H1 (cell line): ENCODE measurements around the gene CAT. TPM values are rescaled to one million over a fixed set of nuclear protein-coding genes. Genes with fewer than 3 reads are reported as not detected.

Source experiments
- CTCF ChIA-PET: fragments of 300-600 bp; sonication (Branson Sonifier 250); formaldehyde crosslinking; loops from one replicate; lab custom pipeline; 2021; ENCODE audit not compliant: partially characterized antibody; lab: Charles Lee
- POLR2A ChIA-PET: fragments of 300-600 bp; sonication (Branson Sonifier 250); formaldehyde crosslinking; loops from one replicate; lab custom pipeline; 2021; ENCODE audit warnings: inconsistent platforms; ENCODE audit not compliant: partially characterized antibody; lab: Charles Lee
- DNase-seq, 2 experiments: peaks; one replicate each; pipeline versions ENCODE4 v3.0.0 to v3.0.0-alpha.2; 2010 to 2022; ENCODE audit warnings: low spot score in 2 of 2, low read depth in 1 of 2, mixed read lengths in 1 of 2
- FAIRE-seq: peaks from 2 replicates; lab custom pipeline; 2011; peaks lifted over from hg19 to GRCh38; lab: Jason Lieb, UNC
- H2AFZ ChIP-seq: 2 replicates; pipeline ENCODE4 v1.8.1; 2012; ENCODE audit warnings: low read length, inconsistent platforms
- H2AK5ac ChIP-seq: 2 replicates; pipeline ENCODE4 v1.6.1; 2013; ENCODE audit warnings: low read depth, low read length
- H2BK120ac ChIP-seq: replicated peaks from 2 replicates; pipeline ENCODE3; 2013; ENCODE audit warnings: low read depth, low read length, inconsistent platforms
- H2BK12ac ChIP-seq: 2 replicates; pipeline ENCODE4 v1.6.1; 2013; ENCODE audit warnings: low read depth, low read length
- H2BK15ac ChIP-seq: 2 replicates; pipeline ENCODE4 v1.6.1; 2013; ENCODE audit warnings: low read length
- H2BK20ac ChIP-seq: 2 replicates; pipeline ENCODE4 v1.6.1; 2013; ENCODE audit warnings: low read length
- H2BK5ac ChIP-seq: 2 replicates; pipeline ENCODE4 v1.6.1; 2013; ENCODE audit warnings: low read depth, low read length
- H3K14ac ChIP-seq: 2 replicates; pipeline ENCODE4 v1.6.1; 2013; ENCODE audit warnings: inconsistent platforms; ENCODE audit not compliant: insufficient read length
- H3K18ac ChIP-seq: 2 replicates; pipeline ENCODE4 v1.6.1; 2013; ENCODE audit warnings: low read length; ENCODE audit errors: extremely low read depth
- H3K23ac ChIP-seq: 2 replicates; pipeline ENCODE4 v1.6.1; 2013; ENCODE audit warnings: inconsistent platforms; ENCODE audit not compliant: insufficient read length
- H3K23me2 ChIP-seq: 2 replicates; pipeline ENCODE4 v1.6.1; 2013; ENCODE audit warnings: low read depth, low read length
- H3K27ac ChIP-seq: 2 replicates; pipeline ENCODE4 v1.6.1; 2011; ENCODE audit warnings: low read depth, low read length, inconsistent platforms
- H3K27me3 ChIP-seq, 4 experiments: replicated peaks in 1 of 4; 1 replicate in 1 of 4; 2 replicates in 3 of 4; pipeline versions ENCODE4 v1.6.1 to v1.8.1; 2011 to 2013; ENCODE audit warnings: low read length in 3 of 4, mild to moderate bottlenecking in 3 of 4, inconsistent platforms in 2 of 4, mixed read lengths in 2 of 4, moderate library complexity in 1 of 4; ENCODE audit not compliant: control insufficient read depth in 3 of 4, insufficient read depth in 3 of 4; ENCODE audit errors: extremely low read depth in 1 of 4
- H3K36me3 ChIP-seq, 4 experiments: 2 replicates each; pipeline versions ENCODE4 v1.6.1 to v1.8.1; 2011 to 2013; ENCODE audit warnings: mild to moderate bottlenecking in 4 of 4, low read length in 3 of 4, moderate library complexity in 2 of 4, control low read depth in 1 of 4, inconsistent platforms in 1 of 4; ENCODE audit not compliant: insufficient read depth in 4 of 4, control insufficient read depth in 2 of 4
- H3K4ac ChIP-seq: replicated peaks from 2 replicates; pipeline ENCODE3; 2013; ENCODE audit warnings: low read length, low read depth, mixed read lengths, inconsistent platforms; ENCODE audit not compliant: insufficient read length
- H3K4me1 ChIP-seq, 4 experiments: replicated peaks in 1 of 4; 1 replicate in 1 of 4; 2 replicates in 3 of 4; pipeline versions ENCODE4 v1.6.1 to v1.8.1; 2011 to 2013; ENCODE audit warnings: low read length in 3 of 4, inconsistent platforms in 2 of 4, mixed read lengths in 1 of 4; ENCODE audit not compliant: insufficient read depth in 4 of 4, control insufficient read depth in 3 of 4
- H3K4me2 ChIP-seq, 2 experiments: 2 replicates each; pipeline versions ENCODE4 v1.6.1 to v1.8.1; 2011 to 2013; ENCODE audit warnings: low read depth in 2 of 2, low read length in 2 of 2, control low read depth in 1 of 2, inconsistent platforms in 1 of 2, mild to moderate bottlenecking in 1 of 2; ENCODE audit not compliant: insufficient read depth in 1 of 2
- H3K4me3 ChIP-seq, 4 experiments: fragments of 200-600, 300-600 bp in 1 of 4; sonication (generic), shearing (Covaris generic), sonication (Bioruptor Twin) in 1 of 4; 2 replicates each; pipeline versions ENCODE4 v1.5.1 to v1.8.1; 2011 to 2016; ENCODE audit warnings: low read length in 4 of 4, low read depth in 3 of 4, control low read depth in 2 of 4, inconsistent platforms in 2 of 4, mild to moderate bottlenecking in 2 of 4, mixed read lengths in 1 of 4, moderate library complexity in 1 of 4; ENCODE audit not compliant: insufficient read depth in 2 of 4; ENCODE audit errors: extremely low read depth in 1 of 4
- H3K56ac ChIP-seq: replicated peaks from 2 replicates; pipeline ENCODE3; 2013; ENCODE audit warnings: low read depth, mild to moderate bottlenecking, mixed read lengths, low read length, inconsistent platforms; ENCODE audit not compliant: insufficient read length
- H3K79me1 ChIP-seq: 2 replicates; pipeline ENCODE4 v1.6.1; 2013; ENCODE audit warnings: low read depth, low read length, control low read depth
- H3K79me2 ChIP-seq, 2 experiments: 2 replicates each; pipeline versions ENCODE4 v1.6.1 to v1.8.1; 2012 to 2013; ENCODE audit warnings: low read length in 2 of 2, mild to moderate bottlenecking in 2 of 2, inconsistent platforms in 1 of 2; ENCODE audit not compliant: insufficient read depth in 2 of 2, control insufficient read depth in 1 of 2
- H3K9ac ChIP-seq, 4 experiments: replicated peaks in 1 of 4; 1 replicate in 1 of 4; 2 replicates in 3 of 4; pipeline versions ENCODE4 v1.6.1 to v1.8.1; 2011 to 2013; ENCODE audit warnings: low read depth in 3 of 4, low read length in 3 of 4, control low read depth in 2 of 4, mild to moderate bottlenecking in 2 of 4, moderate library complexity in 2 of 4, inconsistent platforms in 1 of 4; ENCODE audit errors: extremely low read depth in 1 of 4
- H3K9me3 ChIP-seq, 2 experiments: 2 replicates each; pipeline versions ENCODE4 v1.6.1 to v1.8.1; 2012 to 2013; ENCODE audit warnings: mild to moderate bottlenecking in 2 of 2, moderate library complexity in 2 of 2, control low read depth in 1 of 2, inconsistent platforms in 1 of 2, low read depth in 1 of 2, low read length in 1 of 2, mixed read lengths in 1 of 2; ENCODE audit not compliant: insufficient read depth in 2 of 2
- H4K20me1 ChIP-seq, 2 experiments: replicated peaks in 1 of 2; 2 replicates each; pipeline versions ENCODE3 to v1.8.1; 2011 to 2013; ENCODE audit warnings: inconsistent platforms in 2 of 2, low read length in 2 of 2, mild to moderate bottlenecking in 1 of 2; ENCODE audit not compliant: insufficient read depth in 2 of 2, control insufficient read depth in 1 of 2
- H4K5ac ChIP-seq: 2 replicates; pipeline ENCODE4 v1.6.1; 2013; ENCODE audit warnings: low read length, low read depth, mixed read lengths, inconsistent platforms; ENCODE audit not compliant: insufficient read length
- H4K8ac ChIP-seq: 2 replicates; pipeline ENCODE4 v1.8.0; 2013; ENCODE audit warnings: mild to moderate bottlenecking, moderate library complexity, low read length, inconsistent platforms; ENCODE audit not compliant: insufficient read depth; ENCODE audit errors: extremely low read depth
- H4K91ac ChIP-seq: replicated peaks from 2 replicates; pipeline ENCODE3; 2013; ENCODE audit warnings: low read length, mixed read lengths, inconsistent platforms; ENCODE audit not compliant: insufficient read length
- EP300 ChIP-seq, 2 experiments: IDR thresholded peaks; 1 replicate in 1 of 2; 2 replicates in 1 of 2; pipeline ENCODE4 v1.6.1; 2011 to 2012; ENCODE audit warnings: low read depth in 2 of 2, low read length in 2 of 2, mild to moderate bottlenecking in 2 of 2, borderline replicate concordance in 1 of 2, inconsistent platforms in 1 of 2, moderate library complexity in 1 of 2
- HDAC2 ChIP-seq, 2 experiments: fragments of 300-600 bp in 1 of 2; sonication (generic) in 1 of 2; IDR thresholded peaks; 2 replicates each; pipeline ENCODE4 v1.6.1; 2011 to 2012; ENCODE audit warnings: low read depth in 2 of 2, low read length in 2 of 2, mild to moderate bottlenecking in 2 of 2, moderate library complexity in 2 of 2, borderline replicate concordance in 1 of 2, inconsistent platforms in 1 of 2
- KDM4A ChIP-seq: IDR thresholded peaks from one replicate; pipeline ENCODE4 v1.7.1; 2012; ENCODE audit warnings: low read depth, mild to moderate bottlenecking, moderate library complexity, low read length, inconsistent platforms; ENCODE audit not compliant: severe bottlenecking
- KDM5A ChIP-seq: fragments of 200-600 bp; IDR thresholded peaks from 2 replicates; pipeline ENCODE4 v1.7.1; 2012; ENCODE audit warnings: mild to moderate bottlenecking, low read length, inconsistent platforms, mixed read lengths
- MAX ChIP-seq: IDR thresholded peaks from 2 replicates; pipeline ENCODE4 v1.6.1; 2012; ENCODE audit warnings: inconsistent platforms
- RFX5 ChIP-seq: IDR thresholded peaks from 2 replicates; pipeline ENCODE4 v1.6.1; 2011; ENCODE audit warnings: low read depth, low read length, improper control_type of control experiment, borderline replicate concordance
- WGBS, 2 experiments: shearing (Covaris generic) in 1 of 2; methylation state at CpG; one replicate each; pipeline versions ENCODE4 v1.1.6 to v1.1.7; 2013 to 2015; ENCODE audit warnings: low lambda C conversion rate in 2 of 2, mixed read lengths in 2 of 2, inconsistent platforms in 1 of 2, low coverage in 1 of 2, missing lambda C conversion rate in 1 of 2; ENCODE audit not compliant: insufficient replicate concordance in 2 of 2, insufficient coverage in 1 of 2, insufficient read length in 1 of 2; ENCODE audit errors: extremely low coverage in 1 of 2, missing lambda C conversion rate in 1 of 2; 5-methylcytosine and 5-hydroxymethylcytosine counted together
- polyA plus RNA-seq, 7 experiments: library from polyadenylated mRNA; depleted of rRNA in 3 of 7; stranded (reverse) in 5 of 7; unstranded in 2 of 7; fragments of >200 nt in 5 of 7; fragments of 200-250 nt in 2 of 7; gene quantifications; 1 replicate in 5 of 7; 2 replicates in 1 of 7; 4 replicates in 1 of 7; pipeline versions ENCODE4 v1.2.1 to v1.2.3, GENCODE V29; 2011 to 2013; ENCODE audit warnings: missing spikeins in 2 of 7, mixed read lengths in 2 of 7
- total RNA-seq: library from RNA; stranded (reverse); fragmentation: NEBNext Ultra II Directional; extraction: Animal tissue kit (Norgen Biotek cat#: 25700); gene quantifications from 2 replicates; pipeline ENCODE4 v1.2.1, GENCODE V29; 2021

CAT gene
- total and polyA plus RNA-seq, 2 of the 8 experiments (the other 6 are each of a cell fraction or from before 2014, with no cell fraction given) = 9.6 to 15.0 TPM

- Histone ChIP-seq H3K56ac (no peak overlapping the region), H3K14ac (no peak overlapping the region), H2AFZ (no peak overlapping the region), H3K27ac (no peak overlapping the region), H3K4ac (no peak overlapping the region), H2BK12ac (no peak overlapping the region), H3K23ac (no peak overlapping the region), H4K8ac (no peak overlapping the region), H3K4me1 (no peaks in the 10 kb centered on the region), H4K20me1 (no peaks in the 10 kb centered on the region), H3K18ac (no peak overlapping the region), H4K5ac (no peak overlapping the region), H3K27me3 (no peaks in the 10 kb centered on the region), H3K4me3 (no peak overlapping the region), H3K9ac (no peak overlapping the region), H2BK120ac (no peak overlapping the region), H3K9me3 (no peaks in the 10 kb centered on the region), H3K23me2 (no peaks in the 10 kb centered on the region), H2BK15ac (no peak overlapping the region), H3K79me2 (no peaks in the 10 kb centered on the region)
- CTCF ChIA-PET = interaction anchor here (0.6 to 5.7 kb wide), 7 partner anchors 8 to 399 kb away, joined by 3 to 46 read pairs (median 3); partner anchors contain the start of gene ELF5
- 93% methylated on average over 3 of the region's 3 CpGs; no CpG with 5 or more reads in 1 of the 2 experiments for WGBS, 2 experiments
- POLR2A ChIA-PET = interaction anchor here (0.7 kb wide), 1 partner anchor 61 kb away, joined by 3 read pairs; the partner anchor contains the start of gene CAT
- FAIRE-seq = no peak
- no peak for TF ChIP-seq MAX
- TF ChIP-seq HDAC2 (IDR thresholded peaks at IDR 0.05; ENCODE audit: borderline replicate concordance in 1 of 2, low read depth in 2 of 2, low read length in 2 of 2) = no peak
- TF ChIP-seq KDM4A = no peak
- TF ChIP-seq KDM5A = no peak
- no peak for TF ChIP-seq RFX5
- TF ChIP-seq EP300 (IDR thresholded peaks at IDR 0.05; ENCODE audit: borderline replicate concordance in 1 of 2, low read depth in 2 of 2, low read length in 2 of 2) = no peak
- TF ChIP-seq, all 59 proteins: peak for 0
- Histone ChIP-seq H3K4me2 (no peak overlapping the region), H3K79me1 (no peaks in the 10 kb centered on the region), H2BK5ac (no peak overlapping the region), H3K36me3 (no peaks in the 10 kb centered on the region), H2AK5ac (no peak overlapping the region), H4K91ac (no peak overlapping the region), H2BK20ac (no peak overlapping the region)
- no peak for DNase-seq
Observed at GRCh38 chr11:34499719-34500500, 61.2 kb downstream of the CAT start.
